ENCODE results near the gene HEY2.
"Not testable (repeated sequence)": the region's sequence is repeated elsewhere in the genome, so short reads cannot be mapped to it uniquely, and the experiment has no call there.

The HEY2 gene

GRCh38 chr6:125773387-125774341 lies 24.2 kb downstream of the HEY2 start:
- DNase-seq (ENCODE audit: low read depth), result no peak

GRCh38 chr6:125776107-125776826 lies 26.8 kb downstream of the HEY2 start:
- DNase-seq (ENCODE audit: low read depth), result not testable (repeated sequence)

GRCh38 chr6:125779924-125780539 lies 30.6 kb downstream of the HEY2 start:
- DNase-seq (ENCODE audit: low read depth), result peak; percentile 80

- peak; percentile 41 for DNase-seq (ENCODE audit: low read depth)
These were observed 31.3 kb downstream of the HEY2 start for GRCh38 chr6:125780540-125781313.

- DNase-seq (ENCODE audit: low read depth), result no peak
These were observed 32.0 kb downstream of the HEY2 start for GRCh38 chr6:125781314-125781868.

- DNase-seq (ENCODE audit: low read depth), result no peak
These were observed 34.9 kb downstream of the HEY2 start for GRCh38 chr6:125784365-125784764.

GRCh38 chr6:125787791-125788190 lies 38.4 kb downstream of the HEY2 start:
- no peak for DNase-seq (ENCODE audit: low read depth)

GRCh38 chr6:125789167-125789566 lies 39.7 kb downstream of the HEY2 start:
- no peak for DNase-seq (ENCODE audit: low read depth)

GRCh38 chr6:125789576-125790357 lies 40.3 kb downstream of the HEY2 start:
- DNase-seq (ENCODE audit: low read depth), result no peak

GRCh38 chr6:125790358-125791150 lies 41.1 kb downstream of the HEY2 start, which contains the start of gene NCOA7:
Gene NCOA7 (plus strand): TSS chr6:125790960. CDS start chr6:125815355, 24,395 bp downstream.
- peak; percentile 61 for DNase-seq (ENCODE audit: low read depth)

GRCh38 chr6:125791151-125791819 lies 41.9 kb downstream of the HEY2 start:
- no peak for DNase-seq (ENCODE audit: low read depth)

- DNase-seq (ENCODE audit: low read depth), result no peak
These were observed 42.4 kb downstream of the HEY2 start for GRCh38 chr6:125791820-125792165.

GRCh38 chr6:125792172-125792571 lies 42.7 kb downstream of the HEY2 start:
- no peak for DNase-seq (ENCODE audit: low read depth)

GRCh38 chr6:125792680-125793079 lies 43.2 kb downstream of the HEY2 start:
- no peak for DNase-seq (ENCODE audit: low read depth)

- no peak for DNase-seq (ENCODE audit: low read depth)
These were observed 43.8 kb downstream of the HEY2 start for GRCh38 chr6:125793280-125793679.

- no peak for DNase-seq (ENCODE audit: low read depth)
These were observed 44.4 kb downstream of the HEY2 start for GRCh38 chr6:125793863-125794262.

GRCh38 chr6:125794342-125795137 lies 45.1 kb downstream of the HEY2 start:
- DNase-seq (ENCODE audit: low read depth), result no peak

- no peak for DNase-seq (ENCODE audit: low read depth)
These were observed 45.9 kb downstream of the HEY2 start for GRCh38 chr6:125795301-125795700.
